Measurements from ENCODE around the gene LGALS9.
A peak's percentile ranks its signal among the peaks of the same experiment; 100 is the strongest.

Gene LGALS9

DNA sequence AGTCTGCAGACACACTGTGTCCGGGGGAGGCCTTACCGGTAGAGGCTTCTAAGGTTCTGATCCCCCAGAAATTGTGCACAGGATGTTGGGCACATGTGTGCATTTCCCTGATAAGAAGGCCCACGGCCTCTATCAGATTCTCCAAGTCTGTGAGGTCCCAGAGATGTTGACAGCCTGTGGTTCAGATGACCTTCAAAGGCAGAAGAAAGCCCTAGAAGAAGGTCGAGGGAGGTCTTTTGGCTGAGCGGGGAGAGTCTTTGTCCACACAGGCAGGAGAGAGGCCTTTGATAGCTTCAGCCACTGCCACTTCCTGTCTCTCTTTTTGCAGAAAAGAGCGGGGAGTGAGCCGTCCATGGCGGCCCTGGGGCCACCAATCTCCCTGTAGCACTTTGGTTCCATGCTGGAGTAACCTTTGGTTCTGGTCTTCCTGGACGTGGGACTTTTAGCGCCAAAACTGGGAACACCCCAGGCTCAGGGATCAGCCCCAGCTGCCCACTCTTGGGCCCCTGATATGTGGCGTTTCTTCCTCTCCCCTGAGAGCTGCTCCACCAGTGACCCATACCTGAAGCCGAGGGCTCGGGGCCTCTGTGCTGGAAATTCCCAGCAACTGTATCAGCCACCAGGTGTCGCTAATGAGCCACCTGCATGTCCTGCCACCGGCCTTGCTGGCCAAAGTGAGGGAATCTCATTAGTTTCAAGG lies 28.1 kb upstream of the LGALS9 start:
- TF ChIP-seq RAD21 (IDR thresholded peaks at IDR 0.05; ENCODE audit: low read depth) (peak; percentile 77), YY1 (IDR thresholded peaks at IDR 0.05; ENCODE audit: low read depth) (no peak), TEAD4 (IDR thresholded peaks at IDR 0.05) (peak; percentile 48; the same call in 1 of the 2 replicates), CREB1 (IDR thresholded peaks at IDR 0.05; ENCODE audit: low read depth) (no peak), CEBPB (IDR thresholded peaks at IDR 0.05) (no peak), USF1 (IDR thresholded peaks at IDR 0.05) (no peak), NFIC (IDR thresholded peaks at IDR 0.05) (no peak), EGR1 (IDR thresholded peaks at IDR 0.05) (no peak)
- TF ChIP-seq, protein P1, sequence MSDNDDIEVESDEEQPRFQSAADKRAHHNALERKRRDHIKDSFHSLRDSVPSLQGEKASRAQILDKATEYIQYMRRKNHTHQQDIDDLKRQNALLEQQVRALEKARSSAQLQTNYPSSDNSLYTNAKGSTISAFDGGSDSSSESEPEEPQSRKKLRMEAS (IDR thresholded peaks at IDR 0.05): no peak

DNA sequence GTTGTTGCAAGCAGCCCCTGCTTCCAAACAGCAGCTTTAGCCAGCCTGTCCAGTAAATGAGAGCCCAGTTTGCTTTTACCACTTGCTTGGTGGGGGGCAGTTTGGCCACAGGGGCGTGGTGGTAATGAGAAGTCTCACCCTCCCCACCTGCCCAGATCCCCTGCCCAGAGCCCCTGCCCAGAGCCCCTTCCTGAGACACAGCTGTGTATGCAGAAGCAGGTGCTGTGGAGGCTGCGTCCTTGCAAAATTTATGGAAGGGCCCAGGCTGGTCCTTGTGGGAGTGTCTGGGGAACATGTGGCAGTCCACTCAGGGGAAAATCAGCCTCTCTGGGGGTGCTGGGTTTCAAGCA lies 27.6 kb upstream of the LGALS9 start:
- TF ChIP-seq CREB1 (IDR thresholded peaks at IDR 0.05; ENCODE audit: low read depth) (no peak), EP300 (IDR thresholded peaks at IDR 0.05; ENCODE audit: borderline replicate concordance) (no peak), NFIC (IDR thresholded peaks at IDR 0.05) (no peak), TAF1 (IDR thresholded peaks at IDR 0.05; ENCODE audit: low read depth) (no peak), FOXM1 (IDR thresholded peaks at IDR 0.05; ENCODE audit: borderline replicate concordance, low read depth) (no peak), YY1 (IDR thresholded peaks at IDR 0.05; ENCODE audit: low read depth) (no peak), TCF12 (IDR thresholded peaks at IDR 0.05; ENCODE audit: low read depth) (no peak)

DNA sequence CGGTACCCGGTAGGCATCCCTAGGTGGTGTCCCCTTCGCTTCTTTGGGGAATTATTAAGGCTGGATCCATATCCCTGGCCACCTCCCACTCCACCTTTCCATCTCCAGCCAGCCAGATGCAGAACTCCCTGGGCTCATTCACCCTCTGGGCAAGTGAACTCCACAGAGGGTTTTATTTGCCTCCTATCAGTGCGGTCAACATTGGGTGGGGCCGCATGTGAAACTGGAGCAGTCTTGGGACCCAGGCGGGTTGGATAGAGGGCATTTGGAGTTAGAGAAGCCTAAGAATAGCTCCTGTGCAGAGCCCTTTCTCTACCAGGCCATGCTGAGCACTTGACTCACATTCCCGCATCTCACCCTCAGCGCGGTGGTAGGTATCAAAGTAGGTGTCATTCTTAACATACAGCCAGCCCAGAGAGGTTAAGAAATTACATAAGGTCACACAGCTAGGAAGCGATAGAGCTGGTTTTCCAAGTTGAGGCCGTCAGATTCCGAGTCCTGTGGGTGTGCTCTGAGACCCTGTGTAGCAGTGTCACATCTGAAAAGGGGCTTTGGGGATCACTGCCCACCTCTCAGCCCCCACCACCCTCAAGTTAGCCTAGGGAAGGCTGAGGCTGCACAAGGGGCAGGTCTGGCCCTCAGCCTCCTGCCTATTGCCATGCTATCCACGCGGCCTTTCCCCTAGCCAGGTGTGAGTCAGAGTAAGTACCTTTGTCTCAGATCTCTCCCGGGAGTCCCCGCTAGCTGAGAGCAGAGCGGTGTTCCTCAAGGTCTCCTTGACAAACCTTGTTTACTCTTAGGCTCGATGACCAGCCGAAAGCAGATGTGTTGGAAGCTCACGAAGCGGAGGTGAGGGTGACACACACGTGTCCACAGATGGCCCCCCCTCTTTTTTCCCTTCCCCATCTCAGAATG lies 26.9 kb upstream of the LGALS9 start:
- TF ChIP-seq TEAD4 (IDR thresholded peaks at IDR 0.05): no peak
- no peak for TF ChIP-seq TAF1 (IDR thresholded peaks at IDR 0.05; ENCODE audit: low read depth)
- TF ChIP-seq EGR1 (IDR thresholded peaks at IDR 0.05): no peak
- TF ChIP-seq, protein P1 (IDR thresholded peaks at IDR 0.05): no peak
- TF ChIP-seq CREB1 (IDR thresholded peaks at IDR 0.05; ENCODE audit: low read depth): no peak
- no peak for TF ChIP-seq NFIC (IDR thresholded peaks at IDR 0.05)
- no peak for TF ChIP-seq YY1 (IDR thresholded peaks at IDR 0.05; ENCODE audit: low read depth)
- no peak for TF ChIP-seq ZBTB7A (IDR thresholded peaks at IDR 0.05; ENCODE audit: low read depth)
- no peak for TF ChIP-seq RAD21 (IDR thresholded peaks at IDR 0.05; ENCODE audit: low read depth)
- no peak for TF ChIP-seq USF1 (IDR thresholded peaks at IDR 0.05)

DNA sequence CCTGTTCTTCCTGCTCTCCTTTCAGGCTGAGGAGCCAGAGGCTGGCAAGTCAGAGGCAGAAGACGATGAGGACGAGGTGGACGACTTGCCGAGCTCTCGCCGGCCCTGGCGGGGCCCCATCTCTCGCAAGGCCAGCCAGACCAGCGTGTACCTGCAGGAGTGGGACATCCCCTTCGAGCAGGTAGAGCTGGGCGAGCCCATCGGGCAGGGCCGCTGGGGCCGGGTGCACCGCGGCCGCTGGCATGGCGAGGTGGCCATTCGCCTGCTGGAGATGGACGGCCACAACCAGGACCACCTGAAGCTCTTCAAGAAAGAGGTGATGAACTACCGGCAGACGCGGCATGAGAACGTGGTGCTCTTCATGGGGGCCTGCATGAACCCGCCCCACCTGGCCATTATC lies 25.6 kb upstream of the LGALS9 start:
- TF ChIP-seq FOXM1 (IDR thresholded peaks at IDR 0.05; ENCODE audit: borderline replicate concordance, low read depth) (no peak), EP300 (IDR thresholded peaks at IDR 0.05; ENCODE audit: borderline replicate concordance) (no peak), YY1 (IDR thresholded peaks at IDR 0.05; ENCODE audit: low read depth) (no peak), TEAD4 (IDR thresholded peaks at IDR 0.05) (no peak), CEBPB (IDR thresholded peaks at IDR 0.05) (no peak), NFIC (IDR thresholded peaks at IDR 0.05) (no peak), USF1 (IDR thresholded peaks at IDR 0.05) (no peak), EGR1 (IDR thresholded peaks at IDR 0.05) (no peak), CREB1 (IDR thresholded peaks at IDR 0.05; ENCODE audit: low read depth) (no peak), TCF12 (IDR thresholded peaks at IDR 0.05; ENCODE audit: low read depth) (no peak), ZBTB7A (IDR thresholded peaks at IDR 0.05; ENCODE audit: low read depth) (no peak), RAD21 (IDR thresholded peaks at IDR 0.05; ENCODE audit: low read depth) (no peak), TAF1 (IDR thresholded peaks at IDR 0.05; ENCODE audit: low read depth) (no peak)
- TF ChIP-seq, protein P2, sequence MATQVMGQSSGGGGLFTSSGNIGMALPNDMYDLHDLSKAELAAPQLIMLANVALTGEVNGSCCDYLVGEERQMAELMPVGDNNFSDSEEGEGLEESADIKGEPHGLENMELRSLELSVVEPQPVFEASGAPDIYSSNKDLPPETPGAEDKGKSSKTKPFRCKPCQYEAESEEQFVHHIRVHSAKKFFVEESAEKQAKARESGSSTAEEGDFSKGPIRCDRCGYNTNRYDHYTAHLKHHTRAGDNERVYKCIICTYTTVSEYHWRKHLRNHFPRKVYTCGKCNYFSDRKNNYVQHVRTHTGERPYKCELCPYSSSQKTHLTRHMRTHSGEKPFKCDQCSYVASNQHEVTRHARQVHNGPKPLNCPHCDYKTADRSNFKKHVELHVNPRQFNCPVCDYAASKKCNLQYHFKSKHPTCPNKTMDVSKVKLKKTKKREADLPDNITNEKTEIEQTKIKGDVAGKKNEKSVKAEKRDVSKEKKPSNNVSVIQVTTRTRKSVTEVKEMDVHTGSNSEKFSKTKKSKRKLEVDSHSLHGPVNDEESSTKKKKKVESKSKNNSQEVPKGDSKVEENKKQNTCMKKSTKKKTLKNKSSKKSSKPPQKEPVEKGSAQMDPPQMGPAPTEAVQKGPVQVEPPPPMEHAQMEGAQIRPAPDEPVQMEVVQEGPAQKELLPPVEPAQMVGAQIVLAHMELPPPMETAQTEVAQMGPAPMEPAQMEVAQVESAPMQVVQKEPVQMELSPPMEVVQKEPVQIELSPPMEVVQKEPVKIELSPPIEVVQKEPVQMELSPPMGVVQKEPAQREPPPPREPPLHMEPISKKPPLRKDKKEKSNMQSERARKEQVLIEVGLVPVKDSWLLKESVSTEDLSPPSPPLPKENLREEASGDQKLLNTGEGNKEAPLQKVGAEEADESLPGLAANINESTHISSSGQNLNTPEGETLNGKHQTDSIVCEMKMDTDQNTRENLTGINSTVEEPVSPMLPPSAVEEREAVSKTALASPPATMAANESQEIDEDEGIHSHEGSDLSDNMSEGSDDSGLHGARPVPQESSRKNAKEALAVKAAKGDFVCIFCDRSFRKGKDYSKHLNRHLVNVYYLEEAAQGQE (IDR thresholded peaks at IDR 0.05; ENCODE audit: low read depth): no peak
- TF ChIP-seq, protein P1 (IDR thresholded peaks at IDR 0.05): no peak

- no peak for TF ChIP-seq CEBPB (IDR thresholded peaks at IDR 0.05)
- no peak for TF ChIP-seq YY1 (IDR thresholded peaks at IDR 0.05; ENCODE audit: low read depth)
- TF ChIP-seq, protein P2 (IDR thresholded peaks at IDR 0.05; ENCODE audit: low read depth): no peak
- no peak for TF ChIP-seq TEAD4 (IDR thresholded peaks at IDR 0.05)
- no peak for TF ChIP-seq EP300 (IDR thresholded peaks at IDR 0.05; ENCODE audit: borderline replicate concordance)
- no peak for TF ChIP-seq ZBTB7A (IDR thresholded peaks at IDR 0.05; ENCODE audit: low read depth)
- TF ChIP-seq TAF1 (IDR thresholded peaks at IDR 0.05; ENCODE audit: low read depth): no peak
- TF ChIP-seq TCF12 (IDR thresholded peaks at IDR 0.05; ENCODE audit: low read depth): no peak
- TF ChIP-seq EGR1 (IDR thresholded peaks at IDR 0.05): no peak
- TF ChIP-seq, protein P1 (IDR thresholded peaks at IDR 0.05): no peak
Observed at GRCh38 chr17:27607521-27608091, 23.4 kb upstream of the LGALS9 start.

All from Ishikawa (cell line).